A549 (cell line): ENCODE results near the gene KRIT1. TPM values are rescaled to one million over a fixed set of nuclear protein-coding genes. Genes with fewer than 3 reads are reported as not detected.

Experiments
- ATAC-seq, 2 experiments: fragments of 200-7000 bp in 1 of 2; fragments of >200 bp in 1 of 2; cut with Nextera tagmentation in 1 of 2; cut with Tn5 transposase in 1 of 2; 3 replicates each; pipeline versions ENCODE4 v1.8.0 to v1.9.1; 2018 to 2020; ENCODE audit warnings: mild to moderate bottlenecking in 1 of 2, moderate library complexity in 1 of 2
- CTCF ChIA-PET: fragments of 300-600 bp; sonication (Branson Sonifier 250); formaldehyde crosslinking; extraction: SDS; loops from one replicate; lab custom pipeline; 2021; ENCODE audit warnings: antibody characterized with exemption, inconsistent platforms; lab: Yijun Ruan, JAX
- POLR2A ChIA-PET: fragments of 350-600 bp; formaldehyde crosslinking; extraction: SDS; loops from one replicate; lab custom pipeline; 2021; ENCODE audit warnings: antibody characterized with exemption, inconsistent platforms; lab: Yijun Ruan, JAX
- DNase-seq, 2 experiments: peaks; one replicate each; pipeline versions ENCODE4 v3.0.0 to v3.0.0-alpha.2; 2011 to 2016; ENCODE audit warnings: low read depth in 1 of 2, low spot score in 1 of 2
- FAIRE-seq: peaks from 2 replicates; lab custom pipeline; 2011; peaks lifted over from hg19 to GRCh38; lab: Jason Lieb, UNC
- H3K27ac ChIP-seq, 2 experiments: fragments of >200 bp; sonication (Bioruptor Twin); formaldehyde crosslinking; 3 replicates each; pipeline ENCODE4 v1.5.1; 2016 to 2017
- H3K4me1 ChIP-seq: fragments of >200 bp; sonication (Bioruptor Twin); formaldehyde crosslinking; 3 replicates; pipeline ENCODE4 v1.6.1; 2016
- H3K4me2 ChIP-seq: fragments of >200 bp; sonication (Bioruptor Twin); formaldehyde crosslinking; 3 replicates; pipeline ENCODE4 v1.6.1; 2016
- H3K4me3 ChIP-seq: fragments of >200 bp; sonication (Bioruptor Twin); formaldehyde crosslinking; 3 replicates; pipeline ENCODE4 v1.5.1; 2016
- H3K9me3 ChIP-seq: fragments of >200 bp; sonication (Bioruptor Twin); formaldehyde crosslinking; 3 replicates; pipeline ENCODE4 v1.6.1; 2016
- CBX2 ChIP-seq: fragments of 200-600 bp; sonication (generic); IDR thresholded peaks from 2 replicates; pipeline ENCODE4 v1.6.1; 2016; ENCODE audit warnings: low read depth, mild to moderate bottlenecking, borderline replicate concordance
- CBX8 ChIP-seq: fragments of 200-600 bp; sonication (generic); IDR thresholded peaks from 2 replicates; pipeline ENCODE4 v1.6.1; 2016
- CTCF ChIP-seq: fragments of >200 bp; sonication (Bioruptor Twin); formaldehyde crosslinking; IDR thresholded peaks from 3 replicates; pipeline ENCODE4 v1.5.1; 2016
- ELK1 ChIP-seq: fragments of 150-350 bp; IDR thresholded peaks from 2 replicates; pipeline ENCODE4 v1.6.1; 2014; ENCODE audit warnings: low read depth, mild to moderate bottlenecking, low read length
- EP300 ChIP-seq, 2 experiments: fragments of >200 bp; sonication (Bioruptor Twin); formaldehyde crosslinking; IDR thresholded peaks; 2 replicates in 1 of 2; 3 replicates in 1 of 2; pipeline ENCODE4 v1.6.1; 2016 to 2017
- ESRRA ChIP-seq: fragments of 150-350 bp; IDR thresholded peaks from 2 replicates; pipeline ENCODE4 v1.6.1; 2014; ENCODE audit warnings: mild to moderate bottlenecking, low read length, borderline replicate concordance
- GATA3 ChIP-seq: IDR thresholded peaks from 2 replicates; pipeline ENCODE4 v1.6.1; 2012; ENCODE audit warnings: borderline replicate concordance
- HDAC2 ChIP-seq: fragments of 200-600 bp; sonication (generic); IDR thresholded peaks from 2 replicates; pipeline ENCODE4 v1.6.1; 2016
- KDM1A ChIP-seq: fragments of 200-600 bp; sonication (generic); IDR thresholded peaks from 2 replicates; pipeline ENCODE4 v1.6.1; 2016; ENCODE audit warnings: low read depth, mild to moderate bottlenecking
- MAFK ChIP-seq: fragments of 450-650 bp; IDR thresholded peaks from 2 replicates; pipeline ENCODE4 v1.6.1; 2014; ENCODE audit not compliant: partially characterized antibody
- MAZ ChIP-seq: fragments of 150-350 bp; IDR thresholded peaks from 2 replicates; pipeline ENCODE4 v1.6.1; 2014; ENCODE audit warnings: antibody characterized with exemption, low read depth, low read length, borderline replicate concordance
- PBX3 ChIP-seq: IDR thresholded peaks from 2 replicates; pipeline ENCODE4 v1.6.1; 2012
- RARB ChIP-seq: fragments of 250-450 bp; sonication (Bioruptor Pico); IDR thresholded peaks from 2 replicates; pipeline ENCODE4 v1.8.0; 2021; ENCODE audit warnings: mild to moderate bottlenecking, moderate library complexity
- SREBF2 ChIP-seq: fragments of 450-650 bp; IDR thresholded peaks from 2 replicates; pipeline ENCODE4 v1.6.1; 2014; ENCODE audit warnings: mild to moderate bottlenecking, moderate library complexity
- ZSCAN20 ChIP-seq: fragments of 250-450 bp; sonication (Bioruptor Pico); IDR thresholded peaks from 2 replicates; pipeline ENCODE4 v1.8.0; 2022; ENCODE audit warnings: mild to moderate bottlenecking, moderate library complexity
- WGBS: methylation state at CpG from one replicate; pipeline ENCODE4 v1.1.6; 2017; ENCODE audit errors: missing lambda C conversion rate; 5-methylcytosine and 5-hydroxymethylcytosine counted together
- polyA plus RNA-seq, 4 experiments: library from polyadenylated mRNA; depleted of rRNA in 3 of 4; stranded (reverse); fragments of >200 nt; fragmentation: RNase III in 1 of 4; extraction: RNeasy Plus Mini Kit Qiagen cat#74134 plus additional on column Dnase treatment in 1 of 4; gene quantifications; 2 replicates in 3 of 4; 3 replicates in 1 of 4; pipeline ENCODE4 v1.2.3, GENCODE V29; 2011 to 2017
- TF ChIP-seq, protein P1 (sequence below): fragments of >200 bp; sonication (Bioruptor Twin); formaldehyde crosslinking; IDR thresholded peaks from 3 replicates; pipeline ENCODE4 v1.6.1; 2016
- TF ChIP-seq, protein P2 (sequence below): fragments of 250-450 bp; sonication (Bioruptor Pico); IDR thresholded peaks from 2 replicates; pipeline ENCODE4 v1.5.0; 2020; ENCODE audit warnings: low read depth, mild to moderate bottlenecking, moderate library complexity
- TF ChIP-seq, protein P3 (sequence below): IDR thresholded peaks from 2 replicates; pipeline ENCODE4 v1.6.1; 2012; ENCODE audit warnings: low read depth, borderline replicate concordance

The KRIT1 gene
- polyA plus RNA-seq, 2 of the 4 experiments (the other 2 are of a cell fraction): 30.8 to 60.6 TPM

GRCh38 chr7:92251181-92251580 lies 5.5 kb upstream of the KRIT1 start:
- 81% methylated on average over 1 of the region's 1 CpG for WGBS
- H3K4me2 ChIP-seq: no peak overlapping the region
- ATAC-seq: no peak
- H3K4me1 ChIP-seq: peaks cover 11% of the 10 kb centered on the region; the same call in 2 of the 3 replicates
- CTCF ChIA-PET: no interaction called here
- TF ChIP-seq, protein P1, sequence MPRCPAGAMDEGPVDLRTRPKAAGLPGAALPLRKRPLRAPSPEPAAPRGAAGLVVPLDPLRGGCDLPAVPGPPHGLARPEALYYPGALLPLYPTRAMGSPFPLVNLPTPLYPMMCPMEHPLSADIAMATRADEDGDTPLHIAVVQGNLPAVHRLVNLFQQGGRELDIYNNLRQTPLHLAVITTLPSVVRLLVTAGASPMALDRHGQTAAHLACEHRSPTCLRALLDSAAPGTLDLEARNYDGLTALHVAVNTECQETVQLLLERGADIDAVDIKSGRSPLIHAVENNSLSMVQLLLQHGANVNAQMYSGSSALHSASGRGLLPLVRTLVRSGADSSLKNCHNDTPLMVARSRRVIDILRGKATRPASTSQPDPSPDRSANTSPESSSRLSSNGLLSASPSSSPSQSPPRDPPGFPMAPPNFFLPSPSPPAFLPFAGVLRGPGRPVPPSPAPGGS: no peak
- TF ChIP-seq PBX3 (no peak), SREBF2 (no peak), EP300 (IDR thresholded peaks at IDR 0.05) (no peak)
- TF ChIP-seq, all 56 proteins: peak for 0
- H3K27ac ChIP-seq: no peak overlapping the region
- no peak overlapping the region for H3K4me3 ChIP-seq
- DNase-seq (no peak), FAIRE-seq (no peak)
- H3K9me3 ChIP-seq: no peaks in the 10 kb centered on the region
- POLR2A ChIA-PET: no interaction called here

DNA sequence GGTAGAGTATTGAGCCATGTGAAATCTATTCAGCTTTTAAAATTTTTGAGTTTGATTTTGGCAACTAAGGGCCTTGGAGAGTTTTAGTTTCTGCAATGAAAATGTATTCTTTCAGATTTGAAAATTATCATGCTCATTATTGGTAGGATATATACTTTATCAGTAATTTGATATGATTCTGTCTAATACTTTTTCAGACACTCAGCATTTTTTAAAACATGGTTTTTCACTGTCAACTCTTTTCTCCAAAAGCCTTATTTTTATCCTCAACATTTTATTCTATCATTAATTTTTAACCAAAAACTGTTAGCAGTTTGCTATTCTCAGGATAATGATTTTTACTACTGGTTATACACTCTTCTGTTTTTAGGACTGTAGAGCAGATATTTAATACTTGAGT lies 4.9 kb upstream of the KRIT1 start:
- peak; percentile 52 for TF ChIP-seq MAFK
- no peak for TF ChIP-seq CBX2
- H3K4me3 ChIP-seq: no peak overlapping the region
- no peaks in the 10 kb centered on the region for H3K9me3 ChIP-seq
- no peak overlapping the region for H3K27ac ChIP-seq
- no peak for ATAC-seq
- H3K4me1 ChIP-seq: peaks cover 11% of the 10 kb centered on the region; the same call in 2 of the 3 replicates
- ChIA-PET POLR2A (no interaction called here), CTCF (no interaction called here)
- H3K4me2 ChIP-seq: no peak overlapping the region
- FAIRE-seq: no peak
- DNase-seq: no peak

DNA sequence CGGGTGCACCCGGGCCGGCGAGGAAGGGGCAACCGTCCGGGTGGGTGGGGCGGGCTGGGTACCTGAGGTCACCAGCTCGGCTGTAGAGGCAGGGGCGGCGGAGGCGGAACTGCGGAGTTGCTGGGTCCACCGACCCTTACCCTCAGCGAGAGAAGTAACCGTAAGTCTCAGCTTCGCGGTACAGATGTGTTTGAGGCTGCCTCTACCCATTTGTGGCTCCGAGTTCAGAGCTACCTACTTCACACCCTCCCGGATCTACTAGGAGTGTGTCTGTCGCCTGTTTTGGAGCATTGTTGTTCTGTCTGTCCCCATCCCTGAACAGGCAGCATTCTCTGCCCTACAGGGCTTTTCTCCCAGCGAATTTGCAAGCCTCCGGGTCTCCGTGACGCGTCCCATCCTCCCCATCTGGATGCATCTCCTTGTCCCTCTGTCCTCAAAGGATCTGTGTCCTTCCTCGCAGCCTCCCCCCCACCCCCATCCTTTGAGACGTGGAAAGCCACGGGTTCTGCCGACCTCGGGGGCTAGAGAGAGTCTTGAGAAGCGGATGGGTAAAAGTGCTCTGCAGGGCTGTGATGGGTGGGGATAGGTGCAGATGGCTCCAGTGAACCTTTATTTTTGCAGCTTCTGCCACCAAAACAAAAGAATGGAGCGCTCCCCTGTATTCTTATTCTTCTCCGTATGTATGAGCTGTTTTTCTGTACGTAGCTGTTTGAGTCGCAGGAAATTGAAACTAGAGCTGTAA lies 817 bp upstream of the KRIT1 start:
- peak overlapping the region; percentile 88 to 96 for H3K27ac ChIP-seq
- ChIA-PET CTCF (interaction anchor here (0.6 to 3.1 kb wide), 4 partner anchors 9 to 200 kb away, joined by 3 to 13 read pairs (median 4); partner anchors contain the start of gene GATAD1), POLR2A (interaction anchor here (0.6 to 3.3 kb wide), 11 partner anchors 12 to 366 kb away, joined by 3 to 25 read pairs (median 4); partner anchors contain the start of genes CYP51A1, GATAD1, MTERF1 and RBM48)
- H3K4me2 ChIP-seq: peak overlapping the region; percentile 93
- TF ChIP-seq ELK1: no peak
- TF ChIP-seq ESRRA: no peak
- no peak for TF ChIP-seq CBX8
- TF ChIP-seq, protein P2, sequence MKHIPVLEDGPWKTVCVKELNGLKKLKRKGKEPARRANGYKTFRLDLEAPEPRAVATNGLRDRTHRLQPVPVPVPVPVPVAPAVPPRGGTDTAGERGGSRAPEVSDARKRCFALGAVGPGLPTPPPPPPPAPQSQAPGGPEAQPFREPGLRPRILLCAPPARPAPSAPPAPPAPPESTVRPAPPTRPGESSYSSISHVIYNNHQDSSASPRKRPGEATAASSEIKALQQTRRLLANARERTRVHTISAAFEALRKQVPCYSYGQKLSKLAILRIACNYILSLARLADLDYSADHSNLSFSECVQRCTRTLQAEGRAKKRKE (CRISPR knock-in tag): no peak
- no peak for TF ChIP-seq MAZ
- TF ChIP-seq CTCF: no peak
- TF ChIP-seq, protein P3, sequence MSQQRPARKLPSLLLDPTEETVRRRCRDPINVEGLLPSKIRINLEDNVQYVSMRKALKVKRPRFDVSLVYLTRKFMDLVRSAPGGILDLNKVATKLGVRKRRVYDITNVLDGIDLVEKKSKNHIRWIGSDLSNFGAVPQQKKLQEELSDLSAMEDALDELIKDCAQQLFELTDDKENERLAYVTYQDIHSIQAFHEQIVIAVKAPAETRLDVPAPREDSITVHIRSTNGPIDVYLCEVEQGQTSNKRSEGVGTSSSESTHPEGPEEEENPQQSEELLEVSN: no peak
- TF ChIP-seq ZSCAN20 (CRISPR knock-in tag): no peak
- TF ChIP-seq RARB: no peak
- TF ChIP-seq GATA3: no peak
- no peak for TF ChIP-seq HDAC2
- TF ChIP-seq PBX3: no peak
- TF ChIP-seq KDM1A: no peak
- FAIRE-seq (no peak), ATAC-seq (peak; percentile 49 to 58), DNase-seq (peak; percentile 14 to 33)
- no peaks in the 10 kb centered on the region for H3K9me3 ChIP-seq
- WGBS: 2% methylated on average over 25 of the region's 35 CpGs
- peak overlapping the region; percentile 92 for H3K4me3 ChIP-seq
- H3K4me1 ChIP-seq: peaks cover 21% of the 10 kb centered on the region
